Mesodermal cell (in vitro differentiated cells): ENCODE results near the gene ATG14.
"Not testable (repeated sequence)": the region's sequence is repeated elsewhere in the genome, so short reads cannot be mapped to it uniquely, and the experiment has no call there.

Experiments
- H3K27ac ChIP-seq: 2 replicates; pipeline ENCODE4 v1.7.0; 2013; ENCODE audit warnings: mild to moderate bottlenecking, low read depth, low read length, moderate library complexity; ENCODE audit not compliant: severe bottlenecking
- H3K36me3 ChIP-seq: 2 replicates; pipeline ENCODE4 v1.7.1; 2013; ENCODE audit warnings: mild to moderate bottlenecking, low read length, moderate library complexity; ENCODE audit not compliant: control insufficient read depth, insufficient read depth
- H3K4me1 ChIP-seq: one replicate; pipeline ENCODE4 v1.7.1; 2013; ENCODE audit warnings: mild to moderate bottlenecking, low read length; ENCODE audit not compliant: insufficient read depth, control insufficient read depth, poor library complexity, severe bottlenecking
- H3K4me3 ChIP-seq: 2 replicates; pipeline ENCODE4 v1.7.0; 2013; ENCODE audit warnings: low read length, control low read depth, mild to moderate bottlenecking; ENCODE audit not compliant: insufficient read depth, poor library complexity, severe bottlenecking; ENCODE audit errors: extremely low read depth
- H3K9me3 ChIP-seq: 2 replicates; pipeline ENCODE4 v1.7.1; 2013; ENCODE audit warnings: mild to moderate bottlenecking, low read length, moderate library complexity; ENCODE audit not compliant: control insufficient read depth
- WGBS, 2 experiments: methylation state at CpG; one replicate each; pipeline ENCODE4 v1.1.5; 2013; ENCODE audit warnings: missing lambda C conversion rate in 2 of 2; ENCODE audit not compliant: insufficient coverage in 2 of 2; 5-methylcytosine and 5-hydroxymethylcytosine counted together

Gene ATG14

DNA sequence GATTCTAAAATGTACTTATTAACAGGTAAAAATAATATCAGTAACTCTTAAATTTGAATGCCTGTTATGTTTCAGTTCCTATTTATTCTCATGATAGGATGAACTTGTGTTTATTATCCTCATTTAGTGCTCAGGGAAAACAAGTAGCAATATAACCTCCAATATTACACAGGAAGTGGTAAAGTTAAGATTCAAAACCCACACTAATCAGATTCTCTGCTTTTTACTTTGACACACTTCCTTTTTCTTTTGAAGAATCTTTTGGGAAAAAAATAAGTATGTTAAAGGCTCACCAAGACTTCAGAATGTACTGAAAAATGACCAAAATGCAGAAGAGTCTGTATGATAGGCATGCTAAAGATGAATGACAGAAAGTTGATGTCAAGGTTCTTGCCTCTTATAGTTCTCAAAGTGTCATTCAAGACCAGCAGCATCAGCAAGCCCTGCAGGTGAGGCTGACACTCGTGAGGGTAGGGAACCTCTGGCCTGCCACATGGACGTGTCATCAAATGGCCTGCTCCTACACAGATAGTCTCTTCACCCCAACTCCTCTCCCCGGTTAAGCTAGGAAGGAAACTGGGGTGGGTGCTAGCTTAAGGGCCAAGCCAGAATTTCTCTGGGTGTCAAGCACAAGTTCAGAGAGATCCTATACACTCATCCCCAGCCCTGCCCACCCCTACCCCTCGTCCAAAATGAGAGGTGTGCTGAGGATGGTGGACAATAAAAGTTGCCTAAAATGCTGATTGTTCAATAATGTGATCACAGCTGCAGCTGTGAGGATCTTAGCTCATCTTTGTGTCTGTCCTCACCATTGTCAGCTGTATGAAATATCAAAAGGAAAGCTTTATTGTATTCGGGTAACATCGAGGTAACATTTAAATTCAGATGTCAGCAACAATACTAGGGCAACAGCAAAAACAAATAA, 22.5 kb upstream of the ATG14 start:
- no peak overlapping the region for H3K27ac ChIP-seq
- WGBS, 2 experiments = 90 to 94% methylated on average over 2 to 3 of the region's 6 CpGs
- H3K4me1 ChIP-seq = peaks cover 4% of the 10 kb centered on the region
- H3K36me3 ChIP-seq = no peaks in the 10 kb centered on the region
- no peaks in the 10 kb centered on the region for H3K9me3 ChIP-seq
- H3K4me3 ChIP-seq = no peak overlapping the region

DNA sequence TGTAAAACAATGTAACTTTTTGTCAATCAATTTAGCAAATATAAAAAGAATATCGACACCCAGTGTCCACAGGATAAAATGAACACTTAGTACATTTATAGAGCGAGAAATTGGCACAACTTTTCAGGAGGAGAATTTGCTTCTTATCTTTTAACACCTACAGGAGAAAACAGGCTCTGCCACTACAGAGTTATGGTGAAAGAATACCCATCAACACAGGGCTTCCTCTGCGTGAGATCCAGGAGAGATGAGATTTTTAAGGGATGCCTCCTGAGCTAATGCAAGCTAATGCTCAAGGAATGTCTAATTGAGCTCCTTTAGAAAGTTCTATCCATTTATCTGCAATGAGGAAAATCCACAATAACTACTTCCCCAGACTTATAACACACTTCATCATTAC, 21.0 kb upstream of the ATG14 start:
- WGBS, 2 experiments = 90% methylated on average over 2 of the region's 3 CpGs; no CpG with 5 or more reads in 1 of the 2 experiments
- Histone ChIP-seq H3K9me3 (no peaks in the 10 kb centered on the region), H3K27ac (no peak overlapping the region), H3K4me3 (no peak overlapping the region), H3K4me1 (peaks cover 4% of the 10 kb centered on the region), H3K36me3 (no peaks in the 10 kb centered on the region)

DNA sequence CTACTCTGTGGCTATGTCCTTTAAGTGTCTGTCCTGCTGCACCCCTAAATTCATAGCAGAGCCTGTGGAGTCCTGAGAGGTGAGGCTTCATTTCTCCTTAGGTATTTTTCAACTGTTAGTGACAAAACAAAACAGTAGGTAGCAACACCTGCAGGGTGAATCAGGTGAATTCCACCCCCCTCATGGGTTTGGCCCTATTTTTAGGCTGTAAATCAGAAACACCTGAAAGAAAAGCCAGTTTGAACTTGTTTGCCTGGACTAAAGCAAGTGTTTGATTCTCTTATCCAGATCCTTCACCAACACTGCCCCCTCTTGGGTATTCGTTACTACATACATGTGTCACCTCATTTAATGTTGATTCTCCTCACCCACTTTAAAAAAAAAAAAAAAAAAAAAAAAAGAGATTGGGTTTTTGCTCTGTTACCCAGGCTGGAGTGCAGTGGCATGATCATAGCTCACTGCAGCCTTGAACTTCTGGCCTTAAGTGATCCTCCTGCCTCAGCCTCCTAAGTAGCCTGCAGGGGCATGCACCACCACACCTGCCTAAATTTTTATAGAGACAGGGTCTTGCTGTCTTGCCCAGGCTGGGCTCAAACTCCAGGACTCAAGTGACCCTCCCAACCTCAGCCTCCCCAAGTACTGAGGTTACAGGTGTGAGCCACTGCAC, 18.5 kb upstream of the ATG14 start:
- no peaks in the 10 kb centered on the region for H3K9me3 ChIP-seq
- H3K4me3 ChIP-seq = no peak overlapping the region
- no peaks in the 10 kb centered on the region for H3K36me3 ChIP-seq
- no CpG with 5 or more reads among the region's 1 CpG for WGBS, 2 experiments
- H3K4me1 ChIP-seq = no peaks in the 10 kb centered on the region
- H3K27ac ChIP-seq = no peak overlapping the region

DNA sequence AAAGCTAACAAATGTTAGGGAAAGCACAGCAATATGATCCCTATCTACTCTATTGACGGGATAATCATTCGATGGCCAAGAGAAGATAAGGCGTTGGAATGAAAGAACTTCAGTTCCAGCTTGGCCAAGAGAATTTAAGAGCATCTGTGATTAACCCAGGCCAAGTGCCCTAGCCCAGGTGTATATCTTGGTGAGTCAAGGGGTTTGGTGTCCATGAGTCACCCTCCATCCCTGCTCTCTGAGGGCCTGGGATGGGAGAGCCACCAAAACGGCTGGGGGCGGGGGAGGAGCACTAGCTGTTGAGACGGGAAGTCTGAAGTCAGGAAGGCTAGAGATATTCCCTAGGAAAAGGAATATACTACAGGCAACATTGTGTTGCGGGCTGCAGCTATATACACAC, 15.8 kb upstream of the ATG14 start:
- H3K4me3 ChIP-seq = no peak overlapping the region
- no peaks in the 10 kb centered on the region for H3K9me3 ChIP-seq
- WGBS, 2 experiments = 87% methylated on average over 3 of the region's 7 CpGs; no CpG with 5 or more reads in 1 of the 2 experiments

DNA sequence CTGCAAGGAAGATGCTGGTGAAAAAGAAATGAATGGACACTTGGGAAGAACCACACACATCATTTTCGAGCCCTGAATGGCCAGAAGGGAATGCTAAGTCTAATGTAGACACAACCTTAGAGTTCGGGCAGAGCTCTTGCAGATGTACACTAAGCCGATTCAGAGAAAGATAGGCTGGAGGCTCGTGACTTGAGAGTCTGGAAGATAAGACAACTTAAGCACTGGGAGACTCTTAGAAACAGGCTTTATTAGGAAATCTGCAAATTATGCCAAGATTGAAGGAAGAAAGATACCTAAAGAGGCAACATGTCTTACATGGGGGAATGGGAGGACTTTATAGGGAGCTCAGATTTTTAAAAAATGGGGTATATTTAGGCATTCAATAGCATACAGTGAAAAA, 15.3 kb upstream of the ATG14 start:
- 94 to 96% methylated on average over 4 of the region's 4 CpGs for WGBS, 2 experiments
- Histone ChIP-seq H3K4me3 (no peak overlapping the region), H3K9me3 (no peaks in the 10 kb centered on the region), H3K27ac (no peak overlapping the region), H3K36me3 (no peaks in the 10 kb centered on the region), H3K4me1 (no peaks in the 10 kb centered on the region)

More for the DNA sequence above, 15.8 kb upstream of the ATG14 start:
- Histone ChIP-seq H3K4me1 (no peaks in the 10 kb centered on the region), H3K27ac (no peak overlapping the region), H3K36me3 (no peaks in the 10 kb centered on the region)

DNA sequence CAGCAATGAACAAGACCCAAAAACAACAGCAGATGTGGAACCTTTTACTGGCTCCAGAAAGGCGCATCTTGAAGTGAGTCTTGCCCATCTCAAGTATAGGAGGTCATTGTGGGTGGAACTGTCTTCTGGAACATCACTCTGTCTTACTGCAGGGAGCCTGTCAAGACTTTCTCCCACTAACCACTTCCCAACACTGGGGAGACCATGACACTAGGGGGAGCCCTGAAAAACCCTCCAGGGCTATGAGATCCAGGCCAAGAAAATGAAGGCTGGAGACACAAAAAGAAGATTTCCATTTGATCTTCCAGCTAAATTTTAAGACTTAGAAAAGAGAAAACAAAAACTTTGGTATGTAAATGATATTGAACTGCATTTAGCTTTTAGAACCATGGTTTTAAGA, 13.5 kb upstream of the ATG14 start:
- no peak overlapping the region for H3K27ac ChIP-seq
- H3K4me3 ChIP-seq = no peak overlapping the region
- no peaks in the 10 kb centered on the region for H3K36me3 ChIP-seq
- H3K9me3 ChIP-seq = no peaks in the 10 kb centered on the region
- 100% methylated on average over 1 of the region's 1 CpG; no CpG with 5 or more reads in 1 of the 2 experiments for WGBS, 2 experiments
- no peaks in the 10 kb centered on the region for H3K4me1 ChIP-seq

DNA sequence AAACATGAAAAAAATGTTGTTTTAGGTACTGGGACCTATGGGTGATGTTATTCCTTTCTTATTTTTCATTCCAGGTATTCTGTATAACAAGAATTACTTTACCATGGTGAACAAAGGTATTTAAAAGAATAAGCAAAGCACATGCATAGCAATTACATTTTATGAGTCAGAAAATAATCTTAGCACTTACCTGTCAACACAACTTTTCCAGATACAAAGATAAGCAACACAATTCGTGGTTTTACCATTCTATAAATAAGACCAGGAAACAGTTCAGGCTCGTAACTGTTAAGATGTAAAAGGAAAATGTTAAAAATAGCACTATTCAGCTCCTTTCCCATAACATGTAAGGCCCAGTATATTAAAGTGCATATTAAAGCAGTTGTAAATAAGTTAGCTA, 12.3 kb upstream of the ATG14 start:
- no peaks in the 10 kb centered on the region for H3K9me3 ChIP-seq
- WGBS, 2 experiments = no CpG with 5 or more reads among the region's 2 CpGs
- H3K27ac ChIP-seq = no peak overlapping the region
- no peaks in the 10 kb centered on the region for H3K36me3 ChIP-seq
- H3K4me1 ChIP-seq = no peaks in the 10 kb centered on the region
- no peak overlapping the region for H3K4me3 ChIP-seq

DNA sequence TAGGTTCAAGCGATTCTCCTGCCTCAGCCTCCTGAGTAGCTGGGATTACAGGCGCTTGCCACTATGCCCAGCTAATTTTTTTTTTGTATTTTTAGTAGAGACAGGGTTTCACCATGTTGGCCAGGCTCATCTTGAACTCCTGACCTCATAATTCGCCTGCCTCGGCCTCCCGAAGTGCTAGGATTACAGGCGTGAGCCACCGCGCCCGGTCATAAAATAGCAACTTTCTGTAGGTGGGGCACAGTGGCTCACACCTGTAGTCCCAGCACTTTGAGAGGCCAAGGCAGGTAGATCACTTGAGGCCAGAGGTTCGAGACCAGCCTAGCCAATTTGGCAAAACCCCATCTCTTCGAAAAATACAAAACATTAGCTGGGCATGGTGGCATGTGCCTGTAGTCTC, 10.7 kb upstream of the ATG14 start:
- 89 to 93% methylated on average over 8 to 9 of the region's 11 CpGs for WGBS, 2 experiments
- H3K27ac ChIP-seq, H3K9me3 ChIP-seq, H3K4me3 ChIP-seq, H3K36me3 ChIP-seq, H3K4me1 ChIP-seq: not testable (repeated sequence)

DNA sequence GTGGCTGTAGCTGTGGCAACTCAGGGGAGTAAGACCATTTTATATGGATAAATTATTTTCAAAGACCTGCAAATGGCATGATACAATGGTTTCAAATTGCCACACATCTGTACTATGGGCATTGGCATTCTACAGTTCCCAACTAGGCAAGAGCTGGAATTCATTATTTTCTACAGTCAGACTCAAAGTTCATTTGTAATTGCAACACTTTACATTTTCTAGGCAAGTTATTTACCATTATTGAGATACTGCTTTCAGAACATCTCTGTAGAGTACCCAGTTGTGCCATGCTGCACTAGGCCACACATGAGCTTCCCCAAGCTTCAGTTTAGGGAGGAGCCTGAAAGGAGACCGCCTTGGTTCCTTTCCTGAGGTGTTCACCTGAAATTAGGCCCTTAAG, 8.0 kb upstream of the ATG14 start:
- no peaks in the 10 kb centered on the region for H3K4me1 ChIP-seq
- no peaks in the 10 kb centered on the region for H3K36me3 ChIP-seq
- no peak overlapping the region for H3K27ac ChIP-seq
- no peaks in the 10 kb centered on the region for H3K9me3 ChIP-seq
- H3K4me3 ChIP-seq = no peak overlapping the region
- WGBS, 2 experiments = 89% methylated on average over 1 of the region's 1 CpG; no CpG with 5 or more reads in 1 of the 2 experiments

DNA sequence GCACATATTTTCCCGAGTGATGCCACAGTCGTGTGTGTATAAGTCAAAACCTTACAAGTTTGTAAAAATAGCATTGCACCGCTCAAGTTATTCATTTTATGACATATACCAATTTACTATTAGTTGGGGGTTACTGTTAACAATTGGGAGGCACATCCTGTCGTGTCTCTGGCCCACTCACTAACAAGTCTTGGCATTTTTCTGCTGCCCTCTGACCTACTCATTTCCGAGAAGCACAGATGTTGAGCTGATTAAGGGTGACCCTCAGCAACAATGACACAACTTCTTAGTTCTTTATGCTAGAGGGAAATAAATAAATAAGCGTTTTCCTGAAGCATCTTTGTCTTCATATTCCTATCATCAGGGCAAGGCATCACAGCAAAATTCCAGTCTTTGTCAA, 6.8 kb upstream of the ATG14 start:
- WGBS, 2 experiments = 83% methylated on average over 2 of the region's 6 CpGs; no CpG with 5 or more reads in 1 of the 2 experiments
- no peak overlapping the region for H3K4me3 ChIP-seq
- no peaks in the 10 kb centered on the region for H3K9me3 ChIP-seq
- H3K27ac ChIP-seq = no peak overlapping the region
- H3K4me1 ChIP-seq = no peaks in the 10 kb centered on the region
- H3K36me3 ChIP-seq = no peaks in the 10 kb centered on the region

DNA sequence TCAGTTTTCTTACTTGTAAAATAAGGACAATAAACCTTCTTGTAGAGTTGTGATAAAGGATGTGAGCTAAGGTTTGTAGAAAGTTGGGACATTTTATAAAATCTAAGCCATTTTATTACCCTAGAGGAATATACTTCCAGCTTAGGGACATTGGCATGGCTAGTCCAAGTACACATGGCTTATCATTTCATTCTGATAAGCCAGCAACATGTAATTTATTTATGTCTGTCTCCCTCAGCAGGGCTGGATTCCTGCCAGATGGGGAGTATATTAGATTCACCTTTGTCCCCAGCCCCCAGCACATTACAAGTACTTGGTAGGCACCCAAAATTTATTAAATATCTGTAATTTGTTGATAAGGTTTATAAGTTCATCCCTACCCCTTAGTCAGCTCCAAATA, 6.3 kb upstream of the ATG14 start:
- no peak overlapping the region for H3K4me3 ChIP-seq
- no peaks in the 10 kb centered on the region for H3K4me1 ChIP-seq
- no peak overlapping the region for H3K27ac ChIP-seq
- H3K9me3 ChIP-seq = no peaks in the 10 kb centered on the region
- H3K36me3 ChIP-seq = no peaks in the 10 kb centered on the region
